Loucy (cell line): Measurements from ENCODE around the gene IFNLR1.

Experiments used
- EZH2phosphoT487 ChIP-seq: fragments of 200-600 bp; IDR thresholded peaks from 2 replicates; pipeline ENCODE4 v1.6.1; 2018; ENCODE audit warnings: antibody characterized with exemption, mild to moderate bottlenecking, moderate library complexity, borderline replicate concordance
- TF ChIP-seq, protein P1 (sequence below): fragments of 200-600 bp; sonication (generic); conservative IDR thresholded peaks from 2 replicates; pipeline ENCODE4 v1.5.1; 2014; ENCODE audit warnings: mild to moderate bottlenecking, antibody characterized with exemption, low read length

DNA sequence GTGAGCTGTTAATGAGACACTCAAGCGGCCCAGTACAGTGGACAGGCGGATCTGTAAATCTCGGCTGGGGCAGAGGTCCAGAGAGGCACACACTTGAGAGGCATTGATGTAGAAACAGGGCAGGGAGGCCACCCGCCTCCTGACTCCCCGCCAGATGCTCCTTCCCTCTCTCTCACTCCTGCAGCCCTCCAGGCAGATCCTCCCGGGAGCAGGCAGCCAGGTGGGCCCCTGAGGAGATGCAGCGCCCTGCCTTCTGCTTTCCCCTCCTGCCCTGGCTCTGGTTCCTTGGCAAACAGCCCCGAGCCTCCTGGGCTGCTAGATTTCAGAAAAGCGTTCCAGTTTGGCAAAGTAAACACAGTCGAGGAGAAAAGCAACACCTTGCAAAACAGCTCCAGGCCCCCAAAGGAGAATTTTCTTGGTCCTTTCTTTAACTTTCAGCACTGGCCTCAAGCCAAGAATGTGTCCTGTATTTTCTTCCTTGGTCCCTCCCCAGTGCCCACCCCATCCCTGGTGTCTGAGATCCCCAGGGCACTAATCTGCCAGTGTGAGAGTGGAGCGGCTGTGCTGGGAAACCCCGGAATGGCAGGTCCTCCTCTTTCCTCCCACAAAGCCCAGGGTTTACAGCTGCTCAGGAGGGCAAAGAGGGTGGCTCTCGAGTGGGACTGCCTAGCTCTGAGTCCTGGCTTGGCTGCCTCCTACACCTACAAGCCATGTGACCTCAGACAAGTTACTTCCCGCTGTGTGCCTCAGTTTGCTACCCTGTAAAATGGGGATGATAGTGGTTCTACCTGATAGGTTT, 29.4 kb upstream of the IFNLR1 start:
- TF ChIP-seq, protein P1, sequence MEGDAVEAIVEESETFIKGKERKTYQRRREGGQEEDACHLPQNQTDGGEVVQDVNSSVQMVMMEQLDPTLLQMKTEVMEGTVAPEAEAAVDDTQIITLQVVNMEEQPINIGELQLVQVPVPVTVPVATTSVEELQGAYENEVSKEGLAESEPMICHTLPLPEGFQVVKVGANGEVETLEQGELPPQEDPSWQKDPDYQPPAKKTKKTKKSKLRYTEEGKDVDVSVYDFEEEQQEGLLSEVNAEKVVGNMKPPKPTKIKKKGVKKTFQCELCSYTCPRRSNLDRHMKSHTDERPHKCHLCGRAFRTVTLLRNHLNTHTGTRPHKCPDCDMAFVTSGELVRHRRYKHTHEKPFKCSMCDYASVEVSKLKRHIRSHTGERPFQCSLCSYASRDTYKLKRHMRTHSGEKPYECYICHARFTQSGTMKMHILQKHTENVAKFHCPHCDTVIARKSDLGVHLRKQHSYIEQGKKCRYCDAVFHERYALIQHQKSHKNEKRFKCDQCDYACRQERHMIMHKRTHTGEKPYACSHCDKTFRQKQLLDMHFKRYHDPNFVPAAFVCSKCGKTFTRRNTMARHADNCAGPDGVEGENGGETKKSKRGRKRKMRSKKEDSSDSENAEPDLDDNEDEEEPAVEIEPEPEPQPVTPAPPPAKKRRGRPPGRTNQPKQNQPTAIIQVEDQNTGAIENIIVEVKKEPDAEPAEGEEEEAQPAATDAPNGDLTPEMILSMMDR, result no peak
- no peak for TF ChIP-seq EZH2phosphoT487
